Measurements from ENCODE around the gene SLC9A7. TPM values are rescaled to one million over a fixed set of nuclear protein-coding genes. Genes with fewer than 3 reads are reported as not detected.
A peak's percentile ranks its signal among the peaks of the same experiment; 100 is the strongest.

SLC9A7 gene
- total RNA-seq, 1 experiment from 2014 or later, result 8.8 TPM

- DNase-seq (ENCODE audit: extremely low read depth, low read depth), result no peak
Observed at GRCh38 chrX:46577221-46578005, 181.5 kb downstream of the SLC9A7 start.

GRCh38 chrX:46576458-46576857 is 182.5 kb downstream of the SLC9A7 start:
- no peak for DNase-seq (ENCODE audit: extremely low read depth, low read depth)

- no peak for DNase-seq (ENCODE audit: extremely low read depth, low read depth)
Observed at GRCh38 chrX:46575991-46576392, 182.9 kb downstream of the SLC9A7 start.

- DNase-seq (ENCODE audit: extremely low read depth, low read depth), result no peak
Observed at GRCh38 chrX:46575586-46575985, 183.3 kb downstream of the SLC9A7 start.

GRCh38 chrX:46574774-46575381 is 184.0 kb downstream of the SLC9A7 start:
- DNase-seq (ENCODE audit: extremely low read depth, low read depth), result no peak

DNA sequence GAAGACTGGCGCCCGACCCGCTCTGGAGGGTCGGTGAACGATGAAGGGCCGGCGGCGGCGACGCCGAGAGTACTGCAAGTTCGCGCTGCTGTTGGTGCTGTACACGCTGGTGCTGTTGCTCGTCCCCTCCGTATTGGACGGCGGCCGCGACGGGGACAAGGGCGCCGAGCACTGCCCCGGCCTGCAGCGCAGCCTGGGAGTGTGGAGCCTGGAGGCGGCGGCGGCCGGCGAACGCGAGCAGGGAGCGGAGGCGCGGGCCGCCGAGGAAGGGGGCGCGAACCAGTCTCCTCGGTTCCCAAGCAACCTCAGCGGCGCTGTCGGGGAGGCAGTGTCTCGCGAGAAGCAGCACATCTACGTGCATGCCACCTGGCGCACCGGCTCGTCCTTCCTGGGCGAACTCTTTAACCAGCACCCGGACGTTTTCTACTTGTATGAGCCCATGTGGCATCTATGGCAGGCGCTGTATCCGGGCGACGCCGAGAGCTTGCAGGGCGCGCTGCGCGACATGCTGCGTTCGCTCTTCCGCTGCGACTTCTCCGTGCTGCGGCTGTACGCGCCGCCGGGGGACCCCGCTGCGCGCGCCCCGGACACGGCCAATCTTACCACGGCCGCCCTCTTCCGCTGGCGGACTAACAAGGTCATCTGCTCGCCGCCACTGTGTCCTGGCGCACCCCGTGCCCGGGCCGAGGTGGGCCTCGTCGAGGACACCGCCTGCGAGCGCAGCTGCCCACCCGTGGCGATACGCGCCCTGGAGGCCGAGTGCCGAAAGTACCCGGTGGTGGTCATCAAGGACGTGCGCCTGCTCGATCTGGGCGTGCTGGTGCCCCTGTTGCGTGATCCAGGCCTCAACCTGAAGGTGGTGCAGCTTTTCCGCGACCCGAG is 184.8 kb downstream of the SLC9A7 start:
- peak; percentile 50 for DNase-seq (ENCODE audit: extremely low read depth, low read depth)

DNA sequence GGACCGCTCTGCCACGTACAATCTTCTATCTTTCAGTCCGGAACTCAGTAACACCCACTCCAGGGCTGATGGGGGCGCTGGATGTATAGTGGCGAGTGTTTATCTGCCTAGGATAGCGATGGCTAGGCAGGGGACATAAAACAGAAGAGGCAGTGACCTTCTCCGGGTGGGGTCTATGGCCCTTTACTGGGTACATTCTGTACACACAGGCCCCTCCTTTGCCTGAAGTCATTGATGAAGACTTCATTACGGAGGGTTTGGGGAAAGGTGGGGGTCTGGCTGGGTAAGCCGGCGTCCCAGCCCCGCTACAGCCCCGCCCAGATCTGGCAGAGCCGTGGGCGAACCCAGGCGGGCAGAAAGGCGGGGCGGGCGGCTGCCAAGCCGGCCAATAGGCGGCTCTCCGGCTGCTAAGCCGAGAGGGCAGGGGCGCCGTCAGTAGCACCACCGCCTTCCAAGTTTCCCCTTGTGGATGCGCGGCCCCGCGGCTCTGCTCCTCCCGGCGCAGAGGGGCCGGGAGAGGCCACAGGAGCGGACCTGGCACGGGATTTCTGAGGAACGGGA is 185.5 kb downstream of the SLC9A7 start, which contains the start of gene CHST7:
Gene CHST7 (plus strand): TSS at position 435 of the 561 bp plus-strand sequence. CDS start 167 bp downstream, outside the sequence.
- DNase-seq (ENCODE audit: extremely low read depth, low read depth), result peak; percentile 66

DNA sequence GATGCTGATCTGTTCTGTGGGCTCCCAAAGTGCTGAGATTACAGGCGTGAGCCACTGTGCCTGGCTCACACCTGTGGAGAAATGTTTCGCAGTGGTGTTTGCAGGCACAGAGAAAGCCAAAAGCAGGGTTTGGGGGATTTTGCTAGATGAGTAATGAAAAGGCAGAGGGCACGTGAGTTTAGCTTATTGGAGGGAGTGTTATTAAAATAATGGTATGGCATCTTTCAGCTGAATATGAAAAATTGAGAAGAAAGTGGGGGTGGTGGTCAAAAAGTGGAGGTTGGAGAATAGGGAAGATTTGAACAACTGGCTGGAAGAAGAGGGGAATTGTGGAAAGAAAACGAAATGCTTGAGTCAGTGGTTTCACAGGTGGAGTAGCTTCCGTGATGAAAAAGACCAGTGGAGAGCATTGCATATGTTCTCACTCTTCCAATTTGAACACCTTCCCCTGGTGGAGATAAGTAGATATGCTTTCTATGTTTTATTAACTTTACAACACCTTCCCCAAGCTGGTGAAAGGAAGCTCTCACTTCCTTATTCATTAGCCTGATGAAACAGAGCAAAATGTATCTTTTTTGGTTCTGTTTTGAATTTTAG is 186.5 kb downstream of the SLC9A7 start:
- DNase-seq (ENCODE audit: extremely low read depth, low read depth), result no peak

GRCh38 chrX:46571423-46572339 is 187.2 kb downstream of the SLC9A7 start:
- no peak for DNase-seq (ENCODE audit: extremely low read depth, low read depth)

DNA sequence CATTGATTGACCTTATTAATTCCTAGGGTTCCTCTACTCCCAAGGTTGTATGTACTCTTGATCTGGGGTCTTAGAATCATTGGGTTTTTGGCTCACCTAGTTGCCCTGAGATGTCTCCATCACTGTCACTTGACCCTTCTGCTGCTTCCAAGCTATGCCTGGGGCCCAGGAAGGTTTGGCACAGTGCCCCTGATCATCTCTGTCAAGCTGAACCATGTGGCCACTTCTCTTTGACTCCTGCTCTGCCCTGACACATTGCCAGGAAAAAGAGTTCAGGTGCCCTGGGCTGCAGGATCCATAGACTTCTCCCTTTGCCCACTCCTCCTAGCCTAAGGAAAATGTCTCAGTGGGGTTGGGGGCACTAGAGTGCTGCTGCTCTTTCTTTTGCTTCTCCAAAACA is 189.3 kb downstream of the SLC9A7 start:
- no peak for DNase-seq (ENCODE audit: extremely low read depth, low read depth)

DNA sequence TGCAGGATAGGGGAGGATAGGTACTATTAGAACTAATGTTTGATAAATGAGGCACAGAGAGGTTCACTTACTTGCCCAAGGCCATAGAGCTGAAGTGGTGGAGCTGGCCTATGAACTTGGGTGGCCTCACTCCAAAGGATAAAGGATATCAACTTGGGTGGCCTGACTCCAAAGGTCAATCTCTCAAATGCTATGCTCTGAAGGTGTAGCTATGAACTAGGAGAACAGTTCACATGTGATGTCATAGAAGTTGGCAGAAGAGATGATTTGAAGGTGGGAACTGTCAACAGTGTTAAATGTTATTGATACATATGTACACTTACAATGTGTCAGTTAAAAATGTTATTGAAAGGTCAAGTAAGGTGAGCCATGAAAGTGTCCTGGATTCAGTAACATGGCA is 191.5 kb downstream of the SLC9A7 start:
- DNase-seq (ENCODE audit: extremely low read depth, low read depth), result no peak

- DNase-seq (ENCODE audit: extremely low read depth, low read depth), result no peak
Observed at GRCh38 chrX:46561824-46562657, 196.9 kb downstream of the SLC9A7 start.

- DNase-seq (ENCODE audit: extremely low read depth, low read depth), result no peak
Observed at GRCh38 chrX:46559062-46559461, 199.9 kb downstream of the SLC9A7 start.

- peak; percentile 33 for DNase-seq (ENCODE audit: extremely low read depth, low read depth)
Observed at GRCh38 chrX:46554942-46555341, 204.0 kb downstream of the SLC9A7 start.

- DNase-seq (ENCODE audit: extremely low read depth, low read depth), result no peak
Observed at GRCh38 chrX:46553935-46554334, 205.0 kb downstream of the SLC9A7 start.

GRCh38 chrX:46551494-46552128 is 207.3 kb downstream of the SLC9A7 start:
- DNase-seq (ENCODE audit: extremely low read depth, low read depth), result no peak

GRCh38 chrX:46549914-46550313 is 209.0 kb downstream of the SLC9A7 start:
- DNase-seq (ENCODE audit: extremely low read depth, low read depth), result no peak
